Right renal pelvis (tissue), 4 donors: ENCODE measurements around the gene PIMREG. TPM values are rescaled to one million over a fixed set of nuclear protein-coding genes. Genes with fewer than 3 reads are reported as not detected.

ENCODE experiments used
- DNase-seq, 4 donors: peaks; one replicate each; pipeline ENCODE4 v3.0.0-alpha.2; 2013; ENCODE audit warnings: low read depth in 4 of 4, low spot score in 3 of 4, missing footprints in 1 of 4
- polyA plus RNA-seq, 4 donors: library from polyadenylated mRNA; unstranded; fragments of 120-200 nt; gene quantifications; one replicate each; pipeline ENCODE4 v1.2.1, GENCODE V29; 2013; ENCODE audit not compliant: insufficient read length in 4 of 4

The PIMREG gene
- polyA plus RNA-seq, 4 donors = 21.0 to 26.1 (median 23.6) TPM

GRCh38 chr17:6496640-6497441 lies 52.6 kb downstream of the PIMREG start:
- DNase-seq = no peak

- DNase-seq = no peak
Observed at GRCh38 chr17:6497496-6498221, 53.4 kb downstream of the PIMREG start.

- DNase-seq = no peak
Observed at GRCh38 chr17:6498356-6498755, 54.1 kb downstream of the PIMREG start.

- DNase-seq = no peak
Observed at GRCh38 chr17:6498901-6499540, 54.8 kb downstream of the PIMREG start.

Other genes with a start within 250 kb of the PIMREG start
- gene AIPL1, start 9.3 kb upstream of the PIMREG start, polyA plus RNA-seq = under 1 TPM in 1 of 4 donors, not detected in 3; 0.10 TPM
- 10 to 100 TPM in 1 of 4 donors, 1 to 10 TPM in 3; 8.0 to 11.2 (median 9.1) TPM for gene PITPNM3, start 112.1 kb downstream of the PIMREG start, polyA plus RNA-seq
- 10 to 100 TPM; 32.4 to 39.3 (median 37.6) TPM for gene KIAA0753, start 196.3 kb downstream of the PIMREG start, polyA plus RNA-seq
- gene TXNDC17, start 196.6 kb downstream of the PIMREG start, polyA plus RNA-seq = 100 to 1,000 TPM in 1 of 4 donors, 10 to 100 TPM in 3; 81.8 to 101 (median 88.0) TPM
- 10 to 100 TPM; 24.8 to 28.1 (median 26.3) TPM for gene MED31, start 207.2 kb downstream of the PIMREG start, polyA plus RNA-seq
- 10 to 100 TPM in 3 of 4 donors, 1 to 10 TPM in 1; 9.0 to 12.5 (median 11.3) TPM for gene C17orf100, start 207.3 kb downstream of the PIMREG start, polyA plus RNA-seq